Adipocyte (in vitro differentiated cells): Measurements from ENCODE around the gene FLII.
"Not testable (repeated sequence)": the region's sequence is repeated elsewhere in the genome, so short reads cannot be mapped to it uniquely, and the experiment has no call there.

ENCODE experiments used
- DNase-seq: peaks from one replicate; pipeline ENCODE4 v3.0.0-alpha.2; 2015; ENCODE audit warnings: low read depth
- H3K27me3 ChIP-seq: replicated peaks from 2 replicates; pipeline ENCODE4 v1.7.0; 2013; ENCODE audit warnings: mild to moderate bottlenecking, low read length, moderate library complexity; ENCODE audit not compliant: control insufficient read depth, insufficient read depth
- H3K36me3 ChIP-seq: 2 replicates; pipeline ENCODE4 v1.7.0; 2013; ENCODE audit warnings: low read length, mild to moderate bottlenecking, moderate library complexity; ENCODE audit not compliant: control insufficient read depth, insufficient read depth, severe bottlenecking
- H3K4me1 ChIP-seq: 2 replicates; pipeline ENCODE4 v1.7.0; 2013; ENCODE audit warnings: mild to moderate bottlenecking, low read length, moderate library complexity; ENCODE audit not compliant: control insufficient read depth, insufficient read depth
- H3K4me3 ChIP-seq: 2 replicates; pipeline ENCODE4 v1.7.0; 2013; ENCODE audit warnings: mild to moderate bottlenecking, low read length, moderate library complexity
- H3K9ac ChIP-seq: 2 replicates; pipeline ENCODE4 v1.7.0; 2013; ENCODE audit warnings: mild to moderate bottlenecking, low read length, moderate library complexity
- H3K9me3 ChIP-seq: 2 replicates; pipeline ENCODE4 v1.7.0; 2013; ENCODE audit warnings: mild to moderate bottlenecking, low read length, moderate library complexity; ENCODE audit not compliant: control insufficient read depth

FLII gene

GRCh38 chr17:18258356-18259038 is at the start of gene FLII:
TSS of gene FLII (minus strand) at chr17:18258738. CDS start at chr17:18258690, 48 bp downstream.
- Histone ChIP-seq H3K4me3 (peak within 1 kb of the TSS; percentile 91), H3K9ac (peak within 1 kb of the TSS; percentile 96), H3K9me3 (no peaks in the 10 kb centered on the region), H3K27me3 (no peaks in the 10 kb centered on the region), H3K4me1 (peaks cover 33% of the 10 kb centered on the region), H3K36me3 (peaks cover 35% of the 10 kb centered on the region)
- peak; percentile 81 for DNase-seq

- H3K4me1 ChIP-seq, H3K9me3 ChIP-seq, H3K4me3 ChIP-seq, H3K27me3 ChIP-seq, H3K9ac ChIP-seq, DNase-seq: not testable (repeated sequence)
- peaks cover 75% of the 10 kb centered on the region for H3K36me3 ChIP-seq
Observed at GRCh38 chr17:18303206-18303605, 44.7 kb upstream of the FLII start.

DNA sequence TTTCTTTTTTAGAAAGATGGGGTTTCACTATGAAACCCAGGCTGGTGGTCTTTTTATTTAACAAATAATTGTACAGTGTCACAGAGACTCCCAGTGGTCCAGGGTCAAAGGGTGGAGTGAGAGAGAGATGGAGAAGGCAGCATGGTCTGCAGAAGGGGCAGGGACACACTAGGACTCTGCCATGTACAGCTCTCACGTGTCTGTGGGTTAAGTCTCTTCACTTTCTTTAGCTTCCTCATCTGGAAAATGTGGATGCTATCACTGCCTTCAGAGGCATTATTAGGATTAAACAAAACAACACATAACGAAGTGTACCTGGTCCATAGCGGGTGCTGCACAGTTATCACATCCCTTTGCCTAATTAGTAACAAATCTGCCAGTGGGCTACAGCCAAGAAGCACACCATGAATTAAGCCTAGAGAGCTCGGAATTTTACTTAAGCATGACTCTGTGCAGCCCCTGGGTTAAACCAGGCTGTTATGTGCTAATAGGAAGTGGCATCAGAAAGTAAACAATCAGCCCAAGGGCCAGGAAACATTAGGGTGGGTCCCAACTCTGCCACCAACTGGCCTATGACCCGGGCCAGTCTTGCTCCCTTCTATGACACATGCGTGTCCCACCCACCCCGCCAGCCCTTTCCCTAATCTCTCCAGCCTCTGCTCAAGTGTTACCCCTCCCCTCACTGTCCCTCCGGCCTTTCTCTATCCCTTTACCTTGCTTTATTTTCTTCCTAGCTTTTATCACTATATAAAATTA is 42.4 kb upstream of the FLII start:
- Histone ChIP-seq H3K4me1 (peaks cover 4% of the 10 kb centered on the region), H3K36me3 (peaks cover 62% of the 10 kb centered on the region), H3K4me3 (no peak overlapping the region), H3K9me3 (no peaks in the 10 kb centered on the region), H3K9ac (no peak overlapping the region), H3K27me3 (no peaks in the 10 kb centered on the region)
- DNase-seq: no peak

GRCh38 chr17:18298061-18298460 is 39.5 kb upstream of the FLII start:
- not testable (repeated sequence) for H3K4me1 ChIP-seq, H3K27me3 ChIP-seq, H3K4me3 ChIP-seq, H3K9ac ChIP-seq, H3K9me3 ChIP-seq, DNase-seq
- H3K36me3 ChIP-seq: peaks cover 45% of the 10 kb centered on the region

DNA sequence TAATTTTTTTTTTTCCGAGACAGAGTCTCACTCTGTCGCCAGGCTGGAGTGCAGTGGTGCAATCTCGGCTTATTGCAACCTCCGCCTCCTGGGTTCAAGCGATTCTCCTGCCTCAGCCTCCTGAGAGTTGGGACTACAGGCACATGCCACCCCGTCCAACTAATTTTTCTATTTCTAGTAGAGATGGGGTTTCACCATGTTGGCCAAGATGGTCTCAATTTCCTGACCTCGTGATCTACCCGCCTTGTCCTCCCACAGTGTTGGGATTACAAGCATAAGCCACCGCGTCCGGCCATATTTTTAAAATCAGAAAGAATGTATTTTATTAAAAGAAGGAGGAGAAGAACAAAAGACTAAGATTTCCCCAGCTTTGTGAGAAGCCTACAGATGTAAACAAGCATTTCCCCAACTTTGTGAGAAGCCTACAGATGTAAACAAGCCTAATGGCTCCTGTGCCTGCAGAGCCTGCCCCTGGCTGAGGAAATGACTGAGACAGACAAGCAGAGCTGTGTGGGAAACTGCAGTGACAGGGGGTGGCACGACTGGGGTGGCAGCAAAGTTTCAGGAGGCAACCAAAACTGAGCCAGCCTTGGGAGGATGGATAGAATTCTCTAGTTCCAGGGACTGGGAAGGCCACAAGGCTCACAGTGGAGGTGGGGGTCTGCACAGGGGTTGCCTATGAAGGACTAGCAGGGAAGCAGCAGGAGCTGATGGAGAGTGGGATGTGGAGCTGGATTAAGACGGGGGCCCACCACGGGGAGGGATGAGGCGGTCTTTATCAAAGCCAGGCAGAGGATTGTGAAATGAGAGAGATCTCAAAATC is 33.4 kb upstream of the FLII start:
- no peak for DNase-seq
- Histone ChIP-seq H3K27me3 (no peaks in the 10 kb centered on the region), H3K36me3 (peaks cover 57% of the 10 kb centered on the region), H3K4me3 (no peak overlapping the region), H3K9ac (no peak overlapping the region), H3K9me3 (no peaks in the 10 kb centered on the region), H3K4me1 (no peaks in the 10 kb centered on the region)

- peaks cover 5% of the 10 kb centered on the region for H3K4me1 ChIP-seq
- no peak for DNase-seq
- no peak overlapping the region for H3K4me3 ChIP-seq
- no peaks in the 10 kb centered on the region for H3K9me3 ChIP-seq
- H3K9ac ChIP-seq: no peak overlapping the region
- H3K36me3 ChIP-seq: peaks cover 76% of the 10 kb centered on the region
- no peaks in the 10 kb centered on the region for H3K27me3 ChIP-seq
Observed at GRCh38 chr17:18285296-18285695, 26.8 kb upstream of the FLII start.

- H3K9ac ChIP-seq: no peak overlapping the region
- H3K27me3 ChIP-seq: no peaks in the 10 kb centered on the region
- H3K9me3 ChIP-seq: no peaks in the 10 kb centered on the region
- H3K36me3 ChIP-seq: peaks cover 71% of the 10 kb centered on the region
- no peak overlapping the region for H3K4me3 ChIP-seq
- DNase-seq: no peak
- H3K4me1 ChIP-seq: peaks cover 18% of the 10 kb centered on the region
Observed at GRCh38 chr17:18281788-18282187, 23.2 kb upstream of the FLII start.

DNA sequence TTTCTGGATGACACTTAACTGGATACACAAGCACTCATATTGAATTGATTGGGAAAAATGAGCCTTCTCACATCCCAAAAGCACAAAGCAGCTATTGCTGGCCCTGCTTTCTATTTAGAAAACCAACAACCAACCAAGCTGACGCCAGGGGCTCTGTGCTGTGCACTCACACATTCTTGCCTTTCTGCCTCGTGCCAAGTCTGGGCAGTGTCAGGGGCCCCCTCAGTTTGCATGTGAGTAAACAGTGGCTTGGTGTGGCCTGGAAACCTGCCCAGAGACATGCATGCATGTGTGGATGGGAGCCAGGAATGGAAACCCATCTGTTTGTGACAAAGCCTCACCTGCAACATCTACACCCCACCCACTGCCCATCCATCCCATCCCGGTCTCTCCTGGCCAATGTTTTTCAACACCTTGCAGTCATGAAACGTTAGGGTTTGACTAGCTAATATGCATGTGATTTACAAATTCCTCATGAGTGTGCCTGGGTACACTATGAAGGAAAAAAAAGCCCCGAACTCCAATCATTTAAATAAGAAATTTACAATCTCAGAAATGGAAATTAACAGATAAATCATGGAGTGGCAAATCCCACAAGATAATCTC is 22.3 kb upstream of the FLII start:
- Histone ChIP-seq H3K9me3 (no peaks in the 10 kb centered on the region), H3K4me3 (no peak overlapping the region), H3K9ac (no peak overlapping the region), H3K4me1 (peaks cover 18% of the 10 kb centered on the region), H3K36me3 (peaks cover 75% of the 10 kb centered on the region), H3K27me3 (no peaks in the 10 kb centered on the region)
- DNase-seq: peak; percentile 29

GRCh38 chr17:18280249-18280648 is 21.7 kb upstream of the FLII start:
- DNase-seq: no peak
- Histone ChIP-seq H3K4me1 (peaks cover 18% of the 10 kb centered on the region), H3K4me3 (no peak overlapping the region), H3K36me3 (peaks cover 69% of the 10 kb centered on the region), H3K27me3 (no peaks in the 10 kb centered on the region), H3K9me3 (no peaks in the 10 kb centered on the region), H3K9ac (no peak overlapping the region)

DNA sequence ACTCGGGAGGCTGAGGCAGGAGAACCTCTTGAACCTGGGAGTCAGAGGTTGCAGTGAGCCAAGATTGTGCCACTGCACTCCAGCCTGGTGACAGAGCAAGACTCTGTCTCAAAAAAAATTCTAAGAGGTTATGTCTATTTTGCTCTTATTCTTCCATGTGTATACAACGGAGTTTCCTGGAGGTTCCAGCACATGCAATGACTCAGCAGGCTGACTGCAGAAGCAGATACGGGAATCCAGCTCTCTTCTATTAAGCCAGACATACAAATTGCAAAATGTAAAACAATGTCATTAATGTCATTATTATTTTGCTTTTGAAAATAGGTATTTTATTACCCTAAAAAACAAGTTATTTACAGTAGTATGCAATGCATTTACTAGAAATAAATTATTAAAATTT is 20.3 kb upstream of the FLII start:
- H3K4me1 ChIP-seq: peaks cover 18% of the 10 kb centered on the region
- no peak overlapping the region for H3K4me3 ChIP-seq
- no peaks in the 10 kb centered on the region for H3K9me3 ChIP-seq
- peaks cover 72% of the 10 kb centered on the region for H3K36me3 ChIP-seq
- no peak overlapping the region for H3K9ac ChIP-seq
- no peak for DNase-seq
- no peaks in the 10 kb centered on the region for H3K27me3 ChIP-seq

GRCh38 chr17:18277076-18277475 is 18.5 kb upstream of the FLII start:
- H3K9me3 ChIP-seq: no peaks in the 10 kb centered on the region
- H3K9ac ChIP-seq: no peak overlapping the region
- H3K36me3 ChIP-seq: peaks cover 64% of the 10 kb centered on the region
- H3K4me3 ChIP-seq: no peak overlapping the region
- DNase-seq: no peak
- H3K4me1 ChIP-seq: peaks cover 18% of the 10 kb centered on the region
- H3K27me3 ChIP-seq: no peaks in the 10 kb centered on the region
